GM12878 (cell line): ENCODE measurements around the gene SMCO4. TPM values are rescaled to one million over a fixed set of nuclear protein-coding genes. Genes with fewer than 3 reads are reported as not detected.

Experiments used
- BHLHE40 ChIP-seq, 2 experiments: fragments of 450-650 bp in 1 of 2; IDR thresholded peaks; 2 replicates each; pipeline ENCODE4 v1.6.1; 2011 to 2017; ENCODE audit warnings: low read depth in 2 of 2, borderline replicate concordance in 1 of 2, improper control_type of control experiment in 1 of 2, low read length in 1 of 2, mild to moderate bottlenecking in 1 of 2
- CBFB ChIP-seq: IDR thresholded peaks from 2 replicates; pipeline ENCODE4 v1.6.1; 2016; ENCODE audit warnings: antibody characterized with exemption, low read depth
- EGR1 ChIP-seq, 2 experiments: IDR thresholded peaks; 1 replicate in 1 of 2; 2 replicates in 1 of 2; pipeline ENCODE4 v1.6.1; 2011 to 2012; ENCODE audit warnings: low read depth in 2 of 2, low read length in 2 of 2, borderline replicate concordance in 1 of 2, mild to moderate bottlenecking in 1 of 2, moderate library complexity in 1 of 2
- EP300 ChIP-seq, 2 experiments: fragments of 150-350 bp in 1 of 2; IDR thresholded peaks; 2 replicates each; pipeline ENCODE4 v1.6.1; 2011 to 2012; ENCODE audit warnings: low read depth in 2 of 2, low read length in 2 of 2, borderline replicate concordance in 1 of 2, improper control_type of control experiment in 1 of 2, inconsistent platforms in 1 of 2; ENCODE audit not compliant: control insufficient read depth in 1 of 2
- FOXM1 ChIP-seq: IDR thresholded peaks from 2 replicates; pipeline ENCODE4 v1.6.1; 2012; ENCODE audit warnings: low read depth, mild to moderate bottlenecking, inconsistent platforms, low read length, moderate library complexity
- KLF5 ChIP-seq: fragments of 450-650 bp; IDR thresholded peaks from 2 replicates; pipeline ENCODE4 v1.6.1; 2014; ENCODE audit warnings: mild to moderate bottlenecking; ENCODE audit not compliant: partially characterized antibody
- LARP7 ChIP-seq: fragments of 450-650 bp; IDR thresholded peaks from 2 replicates; pipeline ENCODE4 v1.6.1; 2017; ENCODE audit warnings: mild to moderate bottlenecking
- MEF2A ChIP-seq: IDR thresholded peaks from 2 replicates; pipeline ENCODE4 v1.6.1; 2011; ENCODE audit warnings: low read depth, mild to moderate bottlenecking, low read length, moderate library complexity; ENCODE audit not compliant: insufficient read depth
- RFX5 ChIP-seq: IDR thresholded peaks from 2 replicates; pipeline ENCODE4 v1.6.1; 2011; ENCODE audit warnings: low read depth, low read length, improper control_type of control experiment
- SRF ChIP-seq, 2 experiments: IDR thresholded peaks; 2 replicates each; pipeline ENCODE4 v1.6.1; 2011; ENCODE audit warnings: low read depth in 2 of 2, low read length in 2 of 2, mild to moderate bottlenecking in 1 of 2, moderate library complexity in 1 of 2
- STAT1 ChIP-seq: fragments of 450-650 bp; conservative IDR thresholded peaks from 2 replicates; pipeline ENCODE4 v1.6.1; 2014; ENCODE audit warnings: antibody characterized with exemption, mild to moderate bottlenecking
- TCF12 ChIP-seq: IDR thresholded peaks from 2 replicates; pipeline ENCODE4 v1.6.1; 2011; ENCODE audit warnings: low read depth, mild to moderate bottlenecking, low read length
- YY1 ChIP-seq: IDR thresholded peaks from 2 replicates; pipeline ENCODE4 v1.6.1; 2011; ENCODE audit warnings: low read depth, mild to moderate bottlenecking, low read length
- ZNF207 ChIP-seq: fragments of 450-650 bp; IDR thresholded peaks from 2 replicates; pipeline ENCODE4 v1.6.1; 2014; ENCODE audit warnings: antibody characterized with exemption, mild to moderate bottlenecking, borderline replicate concordance
- polyA plus RNA-seq, 11 experiments: library from polyadenylated mRNA; depleted of rRNA in 4 of 11; unstranded in 6 of 11; stranded (reverse) in 5 of 11; fragments of >200 nt; fragmentation: Nextera tagmentation in 4 of 11; fragmentation: Illumina TruSeq in 1 of 11; extraction: Ambion mirVana in 4 of 11; extraction: Trizol in 1 of 11; gene quantifications; 1 replicate in 1 of 11; 2 replicates in 10 of 11; pipeline versions ENCODE4 v1.2.1 to v1.2.3, GENCODE V29; 2011 to 2016; ENCODE audit warnings: inconsistent platforms in 2 of 11, missing spikeins in 2 of 11, low read depth in 1 of 11
- total RNA-seq, 4 experiments: library from RNA; depleted of rRNA in 3 of 4; stranded (reverse); fragments of >200 nt in 3 of 4; fragmentation: Illumina TruSeq in 1 of 4; extraction: Trizol in 1 of 4; gene quantifications; 2 replicates each; pipeline versions ENCODE4 v1.2.1 to v1.2.3, GENCODE V29; 2013 to 2021
- TF ChIP-seq, protein P1 (sequence below): fragments of 450-650 bp; IDR thresholded peaks from 2 replicates; pipeline ENCODE4 v1.6.1; 2017; ENCODE audit warnings: mild to moderate bottlenecking
- TF ChIP-seq, protein P2 (sequence below): fragments of 450-650 bp; IDR thresholded peaks from 2 replicates; pipeline ENCODE4 v1.6.1; 2017; ENCODE audit warnings: mild to moderate bottlenecking, low read depth, inconsistent platforms; ENCODE audit not compliant: poor library complexity, severe bottlenecking
- TF ChIP-seq, protein P3 (sequence below): fragments of 450-650 bp; IDR thresholded peaks from 2 replicates; pipeline ENCODE4 v1.6.1; 2017; ENCODE audit warnings: mild to moderate bottlenecking, moderate library complexity
- TF ChIP-seq, protein P4 (sequence below), 3 experiments: IDR thresholded peaks in 2 of 3; conservative IDR thresholded peaks in 1 of 3; 2 replicates each; pipeline ENCODE4 v1.5.1; 2011; ENCODE audit warnings: low read depth in 3 of 3, low read length in 3 of 3, mild to moderate bottlenecking in 3 of 3, control low read depth in 2 of 3, moderate library complexity in 2 of 3, inconsistent platforms in 1 of 3, mixed read lengths in 1 of 3; ENCODE audit not compliant: control insufficient read depth in 2 of 3, insufficient read depth in 1 of 3; ENCODE audit errors: extremely low read depth in 1 of 3

Gene SMCO4
- total and polyA plus RNA-seq, 10 of the 15 experiments (the other 5 are each of a cell fraction or from before 2014, with no cell fraction given), result 3.6 to 59.9 (median 27.9) TPM

DNA sequence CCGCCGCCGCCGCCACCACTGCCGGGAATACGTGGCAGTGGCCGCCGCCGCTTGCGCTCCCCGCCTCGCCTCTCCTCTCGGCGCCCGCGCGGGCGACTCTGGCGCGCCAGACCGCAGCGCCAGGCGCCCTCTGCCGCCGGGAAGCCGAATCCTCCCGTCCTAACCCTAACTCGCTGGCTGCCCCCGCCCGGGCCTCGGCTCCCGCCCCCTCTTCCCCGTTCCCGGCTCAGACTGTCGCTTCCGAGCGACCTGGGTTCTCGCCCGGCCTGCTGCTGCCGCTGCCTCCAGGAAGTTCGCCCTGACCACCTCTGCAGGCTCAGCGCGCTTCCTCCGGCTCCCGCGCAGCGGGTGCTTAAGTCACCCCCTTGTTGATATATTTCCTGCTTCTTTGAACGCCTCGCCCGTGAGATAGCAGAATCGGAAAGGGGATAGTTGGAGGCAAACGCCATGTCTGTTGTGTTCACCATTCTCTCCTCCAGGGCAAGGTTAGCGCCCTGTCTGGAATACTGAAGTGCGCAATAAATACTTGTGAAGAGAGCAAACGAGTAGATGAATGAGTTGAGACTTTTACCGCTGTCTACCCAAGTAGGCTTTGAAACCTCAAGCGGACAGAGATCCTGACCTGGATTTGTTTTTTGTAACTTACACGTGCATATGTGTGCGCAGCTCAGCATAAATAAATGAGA, at the start of gene SMCO4 (continued):
- TF ChIP-seq LARP7, result peak; percentile 64; the same call in 1 of the 2 replicates
- no peak for TF ChIP-seq EP300 (IDR thresholded peaks at IDR 0.05; ENCODE audit: borderline replicate concordance in 1 of 2, control insufficient read depth in 1 of 2, low read depth in 2 of 2, low read length in 2 of 2)
- TF ChIP-seq, protein P1, sequence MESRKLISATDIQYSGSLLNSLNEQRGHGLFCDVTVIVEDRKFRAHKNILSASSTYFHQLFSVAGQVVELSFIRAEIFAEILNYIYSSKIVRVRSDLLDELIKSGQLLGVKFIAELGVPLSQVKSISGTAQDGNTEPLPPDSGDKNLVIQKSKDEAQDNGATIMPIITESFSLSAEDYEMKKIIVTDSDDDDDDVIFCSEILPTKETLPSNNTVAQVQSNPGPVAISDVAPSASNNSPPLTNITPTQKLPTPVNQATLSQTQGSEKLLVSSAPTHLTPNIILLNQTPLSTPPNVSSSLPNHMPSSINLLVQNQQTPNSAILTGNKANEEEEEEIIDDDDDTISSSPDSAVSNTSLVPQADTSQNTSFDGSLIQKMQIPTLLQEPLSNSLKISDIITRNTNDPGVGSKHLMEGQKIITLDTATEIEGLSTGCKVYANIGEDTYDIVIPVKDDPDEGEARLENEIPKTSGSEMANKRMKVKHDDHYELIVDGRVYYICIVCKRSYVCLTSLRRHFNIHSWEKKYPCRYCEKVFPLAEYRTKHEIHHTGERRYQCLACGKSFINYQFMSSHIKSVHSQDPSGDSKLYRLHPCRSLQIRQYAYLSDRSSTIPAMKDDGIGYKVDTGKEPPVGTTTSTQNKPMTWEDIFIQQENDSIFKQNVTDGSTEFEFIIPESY, result 0 out of 2 replicates have a peak, but pooled peaks have one; percentile 39
- TF ChIP-seq MEF2A, result 0 out of 2 replicates have a peak, but pooled peaks have one; percentile 54
- peak; percentile 86 for TF ChIP-seq YY1
- 0 out of 2 replicates have a peak, but pooled peaks have one; percentile 39 for TF ChIP-seq FOXM1
- TF ChIP-seq, protein P2, sequence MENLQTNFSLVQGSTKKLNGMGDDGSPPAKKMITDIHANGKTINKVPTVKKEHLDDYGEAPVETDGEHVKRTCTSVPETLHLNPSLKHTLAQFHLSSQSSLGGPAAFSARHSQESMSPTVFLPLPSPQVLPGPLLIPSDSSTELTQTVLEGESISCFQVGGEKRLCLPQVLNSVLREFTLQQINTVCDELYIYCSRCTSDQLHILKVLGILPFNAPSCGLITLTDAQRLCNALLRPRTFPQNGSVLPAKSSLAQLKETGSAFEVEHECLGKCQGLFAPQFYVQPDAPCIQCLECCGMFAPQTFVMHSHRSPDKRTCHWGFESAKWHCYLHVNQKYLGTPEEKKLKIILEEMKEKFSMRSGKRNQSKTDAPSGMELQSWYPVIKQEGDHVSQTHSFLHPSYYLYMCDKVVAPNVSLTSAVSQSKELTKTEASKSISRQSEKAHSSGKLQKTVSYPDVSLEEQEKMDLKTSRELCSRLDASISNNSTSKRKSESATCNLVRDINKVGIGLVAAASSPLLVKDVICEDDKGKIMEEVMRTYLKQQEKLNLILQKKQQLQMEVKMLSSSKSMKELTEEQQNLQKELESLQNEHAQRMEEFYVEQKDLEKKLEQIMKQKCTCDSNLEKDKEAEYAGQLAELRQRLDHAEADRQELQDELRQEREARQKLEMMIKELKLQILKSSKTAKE, result peak; percentile 41
- no peak for TF ChIP-seq TCF12
- TF ChIP-seq EGR1 (IDR thresholded peaks at IDR 0.05; ENCODE audit: borderline replicate concordance in 1 of 2, low read depth in 2 of 2, low read length in 2 of 2), result peak in 1 of 2 experiments; percentile 82; a peak in 1 of 3 replicates
- TF ChIP-seq ZNF207, result peak; percentile 74; the same call in 1 of the 2 replicates
- TF ChIP-seq, protein P3, sequence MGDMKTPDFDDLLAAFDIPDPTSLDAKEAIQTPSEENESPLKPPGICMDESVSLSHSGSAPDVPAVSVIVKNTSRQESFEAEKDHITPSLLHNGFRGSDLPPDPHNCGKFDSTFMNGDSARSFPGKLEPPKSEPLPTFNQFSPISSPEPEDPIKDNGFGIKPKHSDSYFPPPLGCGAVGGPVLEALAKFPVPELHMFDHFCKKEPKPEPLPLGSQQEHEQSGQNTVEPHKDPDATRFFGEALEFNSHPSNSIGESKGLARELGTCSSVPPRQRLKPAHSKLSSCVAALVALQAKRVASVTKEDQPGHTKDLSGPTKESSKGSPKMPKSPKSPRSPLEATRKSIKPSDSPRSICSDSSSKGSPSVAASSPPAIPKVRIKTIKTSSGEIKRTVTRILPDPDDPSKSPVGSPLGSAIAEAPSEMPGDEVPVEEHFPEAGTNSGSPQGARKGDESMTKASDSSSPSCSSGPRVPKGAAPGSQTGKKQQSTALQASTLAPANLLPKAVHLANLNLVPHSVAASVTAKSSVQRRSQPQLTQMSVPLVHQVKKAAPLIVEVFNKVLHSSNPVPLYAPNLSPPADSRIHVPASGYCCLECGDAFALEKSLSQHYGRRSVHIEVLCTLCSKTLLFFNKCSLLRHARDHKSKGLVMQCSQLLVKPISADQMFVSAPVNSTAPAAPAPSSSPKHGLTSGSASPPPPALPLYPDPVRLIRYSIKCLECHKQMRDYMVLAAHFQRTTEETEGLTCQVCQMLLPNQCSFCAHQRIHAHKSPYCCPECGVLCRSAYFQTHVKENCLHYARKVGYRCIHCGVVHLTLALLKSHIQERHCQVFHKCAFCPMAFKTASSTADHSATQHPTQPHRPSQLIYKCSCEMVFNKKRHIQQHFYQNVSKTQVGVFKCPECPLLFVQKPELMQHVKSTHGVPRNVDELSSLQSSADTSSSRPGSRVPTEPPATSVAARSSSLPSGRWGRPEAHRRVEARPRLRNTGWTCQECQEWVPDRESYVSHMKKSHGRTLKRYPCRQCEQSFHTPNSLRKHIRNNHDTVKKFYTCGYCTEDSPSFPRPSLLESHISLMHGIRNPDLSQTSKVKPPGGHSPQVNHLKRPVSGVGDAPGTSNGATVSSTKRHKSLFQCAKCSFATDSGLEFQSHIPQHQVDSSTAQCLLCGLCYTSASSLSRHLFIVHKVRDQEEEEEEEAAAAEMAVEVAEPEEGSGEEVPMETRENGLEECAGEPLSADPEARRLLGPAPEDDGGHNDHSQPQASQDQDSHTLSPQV, result 0 out of 2 replicates have a peak, but pooled peaks have one; percentile 51
- TF ChIP-seq BHLHE40 (IDR thresholded peaks at IDR 0.05; ENCODE audit: borderline replicate concordance in 1 of 2, low read depth in 2 of 2, low read length in 1 of 2), result peak; percentile 33 to 42; a peak in 2 of 4 replicates
- TF ChIP-seq SRF (IDR thresholded peaks at IDR 0.05; ENCODE audit: low read depth in 2 of 2, low read length in 2 of 2), result 0 out of 4 replicates have a peak, but pooled peaks of 1 of the 2 experiments have one; percentile 21
- TF ChIP-seq CBFB, result peak; percentile 31; the same call in 1 of the 2 replicates
- TF ChIP-seq KLF5, result no peak
- TF ChIP-seq, protein P4, sequence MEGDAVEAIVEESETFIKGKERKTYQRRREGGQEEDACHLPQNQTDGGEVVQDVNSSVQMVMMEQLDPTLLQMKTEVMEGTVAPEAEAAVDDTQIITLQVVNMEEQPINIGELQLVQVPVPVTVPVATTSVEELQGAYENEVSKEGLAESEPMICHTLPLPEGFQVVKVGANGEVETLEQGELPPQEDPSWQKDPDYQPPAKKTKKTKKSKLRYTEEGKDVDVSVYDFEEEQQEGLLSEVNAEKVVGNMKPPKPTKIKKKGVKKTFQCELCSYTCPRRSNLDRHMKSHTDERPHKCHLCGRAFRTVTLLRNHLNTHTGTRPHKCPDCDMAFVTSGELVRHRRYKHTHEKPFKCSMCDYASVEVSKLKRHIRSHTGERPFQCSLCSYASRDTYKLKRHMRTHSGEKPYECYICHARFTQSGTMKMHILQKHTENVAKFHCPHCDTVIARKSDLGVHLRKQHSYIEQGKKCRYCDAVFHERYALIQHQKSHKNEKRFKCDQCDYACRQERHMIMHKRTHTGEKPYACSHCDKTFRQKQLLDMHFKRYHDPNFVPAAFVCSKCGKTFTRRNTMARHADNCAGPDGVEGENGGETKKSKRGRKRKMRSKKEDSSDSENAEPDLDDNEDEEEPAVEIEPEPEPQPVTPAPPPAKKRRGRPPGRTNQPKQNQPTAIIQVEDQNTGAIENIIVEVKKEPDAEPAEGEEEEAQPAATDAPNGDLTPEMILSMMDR (IDR thresholded peaks at IDR 0.05 in 2 of 3, conservative IDR thresholded peaks at IDR 0.05 in 1 of 3; ENCODE audit: control insufficient read depth in 2 of 3, extremely low read depth in 1 of 3, insufficient read depth in 1 of 3, low read depth in 3 of 3, low read length in 3 of 3), result peak; percentile 52 to 90 (median 73)
- TF ChIP-seq STAT1, result no peak
- no peak for TF ChIP-seq RFX5
